SH-SY5Y (cell line): ENCODE results near the gene NUMBL.

Source experiments
- GATA2 ChIP-seq: IDR thresholded peaks from 2 replicates; pipeline ENCODE4 v1.6.1; 2011; ENCODE audit warnings: mild to moderate bottlenecking, low read depth, low read length
- GATA3 ChIP-seq: IDR thresholded peaks from 2 replicates; pipeline ENCODE4 v1.6.1; 2011; ENCODE audit warnings: low read depth, mild to moderate bottlenecking, low read length, moderate library complexity

GRCh38 chr19:40724315-40724714, 33.9 kb upstream of the NUMBL start:
- TF ChIP-seq GATA3 (no peak), GATA2 (no peak)
